Stimulated activated CD8-positive, alpha-beta memory T cell treated with anti-CD3 and anti-CD28 coated beads, Interleukin-15, amount 100 ng/mL, for 24 hours (primary cell): ENCODE measurements around the gene OAF.
"Not testable (repeated sequence)": the region's sequence is repeated elsewhere in the genome, so short reads cannot be mapped to it uniquely, and the experiment has no call there.

Experiments used
- DNase-seq: peaks from one replicate; pipeline ENCODE4 v3.0.0-alpha.2; 2020; ENCODE audit warnings: low read depth

Gene OAF

GRCh38 chr11:120272303-120272702 is 61.5 kb downstream of the OAF start:
- DNase-seq, result no peak

- no peak for DNase-seq
Observed at GRCh38 chr11:120273432-120273831, 62.6 kb downstream of the OAF start.

GRCh38 chr11:120273956-120274355 is 63.1 kb downstream of the OAF start:
- not testable (repeated sequence) for DNase-seq

GRCh38 chr11:120279502-120279901 is 68.7 kb downstream of the OAF start:
- no peak for DNase-seq
